Activated T-helper 9 cell treated with anti-CD3 and anti-CD28 coated beads, Interleukin-2, amount 50 U/mL, for 16 hours (primary cell): ENCODE measurements around the gene MMP24.
A peak's percentile ranks its signal among the peaks of the same experiment; 100 is the strongest.
"Not testable (repeated sequence)": the region's sequence is repeated elsewhere in the genome, so short reads cannot be mapped to it uniquely, and the experiment has no call there.

Experiments used
- DNase-seq: peaks from one replicate; pipeline ENCODE4 v3.0.0-alpha.2; 2020; ENCODE audit warnings: low read depth

Gene MMP24

DNA sequence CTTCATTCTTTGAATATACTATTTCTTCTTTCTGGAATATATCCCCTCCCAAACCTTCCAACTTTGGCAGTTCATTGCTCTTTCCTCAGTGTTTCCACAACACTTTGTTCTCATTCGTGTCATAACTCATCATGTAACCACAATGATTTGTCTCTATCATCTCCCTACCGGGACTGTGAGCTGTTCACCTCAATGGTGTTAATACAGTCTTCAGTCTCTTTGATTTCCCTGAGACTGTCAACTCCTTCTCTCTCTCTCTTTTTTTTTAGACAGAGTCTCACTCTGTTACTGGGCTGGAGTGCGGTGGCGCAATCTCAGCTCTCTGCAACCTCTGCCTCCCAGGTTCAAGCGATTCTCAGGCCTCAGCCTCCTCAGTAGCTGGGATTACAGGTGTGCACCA is 2.5 kb upstream of the MMP24 start:
- no peak for DNase-seq

DNA sequence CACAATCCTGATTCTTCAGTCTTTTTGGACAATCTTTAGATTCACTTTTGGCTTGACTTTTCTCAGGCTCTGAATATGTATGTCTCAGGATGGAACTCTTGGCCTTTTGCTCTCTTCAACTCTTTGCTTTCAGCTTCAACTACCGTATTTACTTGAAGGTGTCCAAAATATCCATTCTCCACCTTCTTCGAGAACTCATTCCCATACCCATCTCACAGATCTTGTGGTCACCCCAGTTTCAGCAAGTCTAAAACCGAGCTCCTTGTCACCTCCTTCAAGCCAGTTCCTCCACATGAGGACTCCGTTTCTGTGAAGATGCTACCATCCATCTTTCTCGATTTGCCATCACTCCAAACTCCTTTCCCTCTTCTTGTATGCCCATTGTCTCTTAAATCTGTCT is 2.0 kb upstream of the MMP24 start:
- no peak for DNase-seq

DNA sequence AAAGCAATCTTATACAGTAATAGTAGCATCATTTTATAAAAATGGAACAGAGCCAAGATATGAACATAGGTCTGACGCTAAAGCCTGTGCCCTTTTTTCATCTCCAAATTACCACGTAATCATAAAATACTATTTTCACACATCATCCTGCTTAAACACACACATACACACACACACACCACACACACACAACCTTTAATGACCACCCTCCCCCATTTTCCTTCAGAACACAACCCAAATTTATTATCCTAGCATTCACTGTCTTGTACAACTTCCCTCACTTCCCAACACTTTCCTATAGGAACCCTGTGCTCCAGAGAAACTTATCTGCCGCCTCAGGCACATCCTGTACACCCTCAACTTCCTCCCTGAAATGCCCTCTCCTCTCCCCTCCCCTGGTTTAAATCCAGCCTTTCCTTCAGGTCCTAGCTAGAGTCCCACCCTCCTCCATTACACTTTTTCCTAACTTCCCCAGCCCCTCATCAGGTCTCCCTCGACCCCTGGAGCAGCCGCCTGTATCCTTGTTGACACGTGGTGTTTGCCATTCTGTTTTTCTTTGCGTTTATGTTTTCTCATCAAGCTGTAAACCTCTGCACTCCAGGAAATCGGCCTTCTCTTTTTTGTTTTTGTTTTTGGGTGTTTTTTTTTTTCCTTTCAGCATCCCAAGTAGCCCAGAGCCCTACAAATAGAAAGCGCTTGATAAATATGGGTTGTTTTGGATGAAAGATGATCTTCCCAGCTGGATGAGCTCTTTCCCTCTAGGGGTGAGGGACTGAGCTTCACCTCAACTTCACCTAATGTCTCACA is 968 bp upstream of the MMP24 start:
- no peak for DNase-seq

DNA sequence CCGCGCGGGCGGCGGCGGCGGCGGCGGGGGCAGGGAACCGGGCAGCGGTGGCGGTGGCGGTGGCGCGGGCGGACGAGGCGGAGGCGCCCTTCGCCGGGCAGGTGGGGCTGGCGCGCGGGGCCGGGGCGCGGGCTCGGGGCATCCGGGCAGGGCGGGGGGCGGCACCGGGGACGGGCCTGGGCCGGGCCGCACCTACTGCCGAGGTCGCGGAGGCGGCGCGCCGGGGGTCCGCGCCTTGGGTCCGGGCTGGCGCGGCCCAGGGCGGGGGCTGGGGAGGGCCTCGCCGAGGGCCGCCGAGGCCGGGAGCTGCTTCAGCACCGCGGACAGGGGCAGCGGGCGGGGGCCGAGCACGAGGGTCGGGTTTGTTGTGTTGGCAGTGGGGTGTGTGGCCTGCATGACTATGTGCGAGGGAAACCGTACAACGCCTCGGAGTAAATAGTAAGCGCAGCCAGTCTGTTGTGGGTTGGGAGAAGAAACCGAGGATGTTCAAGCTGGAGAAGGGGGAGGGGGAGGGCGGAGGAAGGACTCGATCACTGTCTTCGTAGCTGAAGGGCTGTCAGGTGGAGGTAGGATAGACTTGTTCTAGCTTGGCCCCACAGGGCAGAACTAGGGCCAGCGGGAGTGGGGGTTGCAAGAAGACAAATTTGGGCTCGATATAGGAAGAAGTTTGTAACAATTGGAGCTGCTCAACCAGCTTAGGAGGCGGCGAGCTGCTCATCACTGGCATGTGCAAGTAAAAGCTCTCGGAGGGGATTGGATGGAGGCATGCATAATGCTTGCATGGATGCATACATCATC is 593 bp downstream of the MMP24 start:
- DNase-seq, result peak; percentile 18

DNA sequence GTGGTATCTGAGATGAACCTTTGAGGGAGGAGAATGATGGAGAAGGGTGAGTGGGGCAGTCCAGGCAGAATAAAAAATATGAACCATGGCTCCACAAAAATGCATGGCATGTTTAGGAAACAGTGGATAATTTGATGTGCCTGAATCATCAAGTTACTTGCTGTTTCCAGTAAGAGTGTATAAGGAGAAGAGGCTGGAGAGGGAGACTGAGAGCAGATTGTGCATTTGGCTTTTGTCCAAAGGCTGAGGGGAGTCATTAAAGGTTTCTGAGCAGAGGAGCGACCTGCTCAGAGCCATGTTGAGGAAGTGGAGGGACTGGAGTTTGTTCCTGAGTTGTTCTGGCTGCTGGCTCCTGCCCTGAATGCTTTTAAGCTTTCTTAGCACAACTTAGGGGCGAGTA is 6.1 kb downstream of the MMP24 start:
- no peak for DNase-seq

DNA sequence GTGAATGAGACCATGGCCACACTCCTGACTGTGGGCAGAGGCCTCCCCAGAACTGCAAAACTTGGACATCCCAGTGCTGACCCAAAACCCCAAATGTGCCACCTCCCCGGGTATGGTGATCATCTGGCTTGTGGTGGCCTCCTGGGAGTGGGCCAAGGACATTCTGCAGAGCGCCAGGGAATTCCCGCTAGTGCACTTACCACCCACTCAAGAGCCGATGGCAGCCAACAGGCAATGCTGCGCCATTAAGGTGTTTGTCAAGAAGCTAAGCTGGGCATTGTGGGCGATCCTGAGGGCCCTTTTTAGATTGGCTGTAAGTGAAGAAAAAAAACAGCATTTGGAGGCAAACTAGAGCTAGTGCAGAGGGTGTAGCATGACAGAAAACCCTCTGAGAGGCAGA is 9.4 kb downstream of the MMP24 start:
- no peak for DNase-seq

- no peak for DNase-seq
Observed at GRCh38 chr20:35237486-35237885, 11.0 kb downstream of the MMP24 start.

GRCh38 chr20:35238170-35238569 is 11.7 kb downstream of the MMP24 start:
- no peak for DNase-seq

GRCh38 chr20:35238735-35239134 is 12.2 kb downstream of the MMP24 start:
- DNase-seq, result no peak

- no peak for DNase-seq
Observed at GRCh38 chr20:35240083-35240810, 13.8 kb downstream of the MMP24 start.

GRCh38 chr20:35240811-35241293 is 14.4 kb downstream of the MMP24 start:
- DNase-seq, result no peak

- no peak for DNase-seq
Observed at GRCh38 chr20:35243317-35243716, 16.8 kb downstream of the MMP24 start.

GRCh38 chr20:35243986-35244385 is 17.5 kb downstream of the MMP24 start:
- no peak for DNase-seq

GRCh38 chr20:35246723-35247122 is 20.2 kb downstream of the MMP24 start:
- no peak for DNase-seq

DNA sequence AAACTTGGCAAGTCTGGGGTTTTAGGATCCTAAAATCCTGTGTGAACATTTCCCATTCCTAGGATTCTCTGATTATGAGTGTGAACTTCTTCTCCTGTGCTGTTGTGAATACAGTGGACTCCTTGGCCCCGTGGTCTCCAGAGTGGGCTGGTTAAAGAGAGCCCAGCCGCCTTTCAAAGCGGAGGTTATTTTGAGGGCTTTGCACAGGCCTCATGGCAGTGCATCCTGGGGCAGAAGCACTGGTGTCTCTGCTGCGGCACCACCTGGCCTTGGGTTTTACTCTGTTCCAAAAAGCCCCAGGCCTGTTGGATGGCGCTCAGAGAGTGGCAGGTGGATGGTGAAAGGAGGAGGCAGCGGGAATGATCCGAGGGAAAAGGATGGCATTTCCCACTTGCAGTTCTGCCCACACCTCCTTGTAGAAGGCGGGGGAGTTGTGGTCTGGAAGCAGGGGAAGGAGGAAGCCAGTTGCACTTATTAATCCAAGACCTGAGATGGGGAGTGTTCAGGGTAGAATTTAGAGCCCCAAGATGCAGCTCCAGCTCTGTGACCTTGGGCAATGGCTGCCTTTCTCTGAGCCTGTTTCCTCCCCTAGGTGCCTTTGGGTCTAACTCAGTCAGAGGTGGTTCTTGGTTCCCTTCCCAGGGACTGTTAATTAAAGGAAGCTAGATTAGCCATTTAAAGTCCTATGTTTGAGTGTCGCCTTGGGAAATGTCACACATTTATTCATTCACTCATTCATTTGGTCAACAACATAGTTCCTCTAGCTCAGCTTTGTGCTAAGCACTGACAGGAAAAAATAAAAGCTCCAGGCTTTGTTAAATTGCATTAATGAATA is 22.4 kb downstream of the MMP24 start:
- DNase-seq, result no peak

GRCh38 chr20:35251613-35251940 is 25.1 kb downstream of the MMP24 start:
- DNase-seq, result no peak

DNA sequence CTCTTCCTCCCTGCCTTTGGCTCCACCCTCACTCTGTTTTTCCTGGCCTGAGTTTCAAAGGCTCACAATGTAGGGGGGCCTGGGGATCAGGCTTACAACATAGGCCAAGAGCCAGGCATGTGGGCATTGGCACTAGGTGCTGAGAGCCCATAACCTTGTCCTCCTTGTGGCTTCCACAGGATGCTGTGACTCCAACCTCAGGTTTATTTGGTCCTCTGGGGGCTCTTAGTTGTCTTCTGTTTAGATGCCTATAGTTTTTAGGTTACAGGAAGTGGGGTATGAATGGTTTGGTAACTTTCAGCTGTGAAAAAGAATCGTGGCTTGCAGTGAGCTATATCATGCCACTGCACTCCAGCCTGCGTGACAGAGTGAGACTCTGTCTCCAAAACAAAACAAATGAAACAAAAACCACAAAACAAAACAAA is 25.6 kb downstream of the MMP24 start:
- DNase-seq, result no peak

DNA sequence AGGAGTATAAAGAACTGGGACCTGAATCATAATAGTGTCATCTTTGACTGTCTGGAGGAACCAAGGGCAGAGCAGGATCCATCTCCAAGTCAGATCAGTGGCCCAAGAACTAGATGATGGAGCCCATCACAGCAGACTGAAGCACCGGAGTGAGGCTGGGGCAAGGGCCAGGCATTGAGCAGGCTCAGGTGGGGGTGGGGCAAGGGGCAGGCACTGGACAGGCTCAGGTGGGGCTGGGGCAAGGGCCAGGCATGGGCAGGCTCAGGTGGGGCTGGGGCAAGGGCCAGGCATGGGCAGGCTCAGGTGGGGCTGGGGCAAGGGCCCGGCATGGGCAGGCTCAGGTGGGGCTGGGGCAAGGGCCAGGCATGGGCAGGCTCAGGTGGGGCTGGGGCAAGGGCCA is 26.1 kb downstream of the MMP24 start:
- DNase-seq, result not testable (repeated sequence)

GRCh38 chr20:35253010-35253409 is 26.5 kb downstream of the MMP24 start:
- DNase-seq, result no peak

- no peak for DNase-seq
Observed at GRCh38 chr20:35254448-35254999, 28.0 kb downstream of the MMP24 start.

GRCh38 chr20:35257175-35257909 is 30.9 kb downstream of the MMP24 start:
- DNase-seq, result no peak
